ENCODE data around the gene ADCK2. TPM values are rescaled to one million over a fixed set of nuclear protein-coding genes. Genes with fewer than 3 reads are reported as not detected.

Gene ADCK2
- total RNA-seq, 4 donors from 2014 or later, result 48.0 to 65.9 (median 57.0) TPM

GRCh38 chr7:140631021-140631420 is 41.7 kb upstream of the ADCK2 start:
- DNase-seq (ENCODE audit: low spot score in 2 of 2), result peak in 1 of 2 donors; percentile 49
- intact Hi-C loops (cut with DNase I; ENCODE audit: low total_unique reads), result no loop called here
- no peak overlapping the region for H3K4me3 ChIP-seq (ENCODE audit: low read depth, poor library complexity, severe bottlenecking)
- TF ChIP-seq CTCF (IDR thresholded peaks at IDR 0.05) (no peak), POLR2A (IDR thresholded peaks at IDR 0.05) (no peak)
- 56 to 59% methylated on average over 6 of the region's 6 CpGs for WGBS, 2 donors

- no peak overlapping the region for H3K4me3 ChIP-seq (ENCODE audit: low read depth, poor library complexity, severe bottlenecking)
- intact Hi-C loops (cut with DNase I; ENCODE audit: low total_unique reads), result no loop called here
- 63 to 71% methylated on average over 7 of the region's 7 CpGs for WGBS, 2 donors
- no peak for TF ChIP-seq POLR2A (IDR thresholded peaks at IDR 0.05)
- TF ChIP-seq CTCF (IDR thresholded peaks at IDR 0.05), result no peak
- DNase-seq (ENCODE audit: low spot score in 2 of 2), result peak; percentile 62 to 92
These were observed 41.1 kb upstream of the ADCK2 start for GRCh38 chr7:140631602-140632001.

- TF ChIP-seq POLR2A (IDR thresholded peaks at IDR 0.05) (no peak), CTCF (IDR thresholded peaks at IDR 0.05) (no peak)
- no peak for DNase-seq (ENCODE audit: low spot score in 2 of 2)
- 62 to 74% methylated on average over 5 of the region's 5 CpGs for WGBS, 2 donors
- no peak overlapping the region for H3K4me3 ChIP-seq (ENCODE audit: low read depth, poor library complexity, severe bottlenecking)
- intact Hi-C loops (cut with DNase I; ENCODE audit: low total_unique reads), result no loop called here
These were observed 37.4 kb upstream of the ADCK2 start for GRCh38 chr7:140635345-140635744.

GRCh38 chr7:140635816-140636215 is 36.9 kb upstream of the ADCK2 start:
- WGBS, 2 donors, result 65 to 82% methylated on average over 5 of the region's 5 CpGs
- TF ChIP-seq POLR2A (IDR thresholded peaks at IDR 0.05) (no peak), CTCF (IDR thresholded peaks at IDR 0.05) (no peak)
- H3K4me3 ChIP-seq (ENCODE audit: low read depth, poor library complexity, severe bottlenecking), result no peak overlapping the region
- intact Hi-C loops (cut with DNase I; ENCODE audit: low total_unique reads), result no loop called here
- DNase-seq (ENCODE audit: low spot score in 2 of 2), result no peak

GRCh38 chr7:140637400-140637799 is 35.3 kb upstream of the ADCK2 start:
- TF ChIP-seq CTCF (IDR thresholded peaks at IDR 0.05) (no peak), POLR2A (IDR thresholded peaks at IDR 0.05) (no peak)
- no peak for DNase-seq (ENCODE audit: low spot score in 2 of 2)
- no peak overlapping the region for H3K4me3 ChIP-seq (ENCODE audit: low read depth, poor library complexity, severe bottlenecking)
- 63 to 66% methylated on average over 3 of the region's 3 CpGs for WGBS, 2 donors
- intact Hi-C loops (cut with DNase I; ENCODE audit: low total_unique reads), result no loop called here

GRCh38 chr7:140638173-140638791 is 34.5 kb upstream of the ADCK2 start:
- 60 to 62% methylated on average over 6 of the region's 6 CpGs for whole genome bisulfite sequencing, 2 donors
- H3K4me3 ChIP-seq (ENCODE audit: low read depth, poor library complexity, severe bottlenecking), result no peak overlapping the region
- no peak for TF ChIP-seq CTCF (IDR thresholded peaks at IDR 0.05)
- TF ChIP-seq POLR2A (IDR thresholded peaks at IDR 0.05), result no peak
- DNase-seq (ENCODE audit: low spot score in 2 of 2), result peak; percentile 49 to 88
- intact Hi-C loops (cut with DNase I; ENCODE audit: low total_unique reads), result no loop called here
